ENCODE measurements around the gene NT5C2.

DNA sequence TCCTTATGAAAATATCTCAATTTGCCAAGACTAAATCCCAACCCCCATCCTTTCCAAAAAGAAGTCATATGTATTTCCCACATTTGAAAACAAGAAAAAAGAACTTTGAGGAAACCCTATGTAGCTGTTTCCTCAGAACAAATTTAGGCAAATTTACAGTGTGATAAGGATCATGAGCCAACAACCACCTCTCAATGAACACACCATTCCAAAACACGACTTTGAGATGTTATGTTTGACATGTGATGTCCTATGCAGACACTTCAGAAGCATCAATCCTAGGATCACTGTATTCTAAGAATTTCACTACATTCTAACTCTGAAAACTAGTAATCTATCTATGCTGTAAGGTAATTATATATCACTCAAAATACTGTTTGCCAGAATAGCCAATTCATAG is 62.2 kb downstream of the NT5C2 start:
- TF ChIP-seq EZH2 (IDR thresholded peaks at IDR 0.05) (no peak), POLR2AphosphoS5 (IDR thresholded peaks at IDR 0.05; ENCODE audit: borderline replicate concordance, low read depth, low read length) (no peak)

Measured in SK-N-MC (cell line).